K562 (cell line): Measurements from ENCODE around the gene SPACA9. TPM values are rescaled to one million over a fixed set of nuclear protein-coding genes. Genes with fewer than 3 reads are reported as not detected.

ENCODE experiments used
- ATAC-seq: fragments of 200-7000 bp; cut with Tn5 transposase; 3 replicates; pipeline ENCODE4 v1.9.1; 2020; ENCODE audit warnings: moderate library complexity
- BruUV-seq: library from RNA; stranded (reverse); fragments of 400-500 nt; replicated peaks from 2 replicates; lab custom pipeline; 2021; lab: Mats Ljungman, UMichigan
- CTCF ChIA-PET: fragments of 300-600 bp; formaldehyde crosslinking; extraction: SDS; loops from one replicate; lab custom pipeline; 2021; ENCODE audit warnings: low intra/inter-chr PET ratio; lab: Yijun Ruan, JAX
- POLR2A ChIA-PET: fragments of 300-600, 350-650 bp; sonication (Branson Sonifier 250); formaldehyde crosslinking; extraction: SDS; loops from one replicate; lab custom pipeline; 2021; ENCODE audit warnings: antibody characterized with exemption, inconsistent platforms; lab: Yijun Ruan, JAX
- DNase-seq, 4 experiments: peaks; one replicate each; pipeline versions ENCODE4 v3.0.0 to v3.0.0-alpha.2; 2011 to 2018; ENCODE audit warnings: low spot score in 3 of 4, mixed read lengths in 3 of 4; ENCODE audit errors: extremely low read depth in 1 of 4
- FAIRE-seq: peaks from 2 replicates; lab custom pipeline; 2011; peaks lifted over from hg19 to GRCh38; lab: Jason Lieb, UNC
- H2AFZ ChIP-seq: 2 replicates; pipeline ENCODE4 v1.6.0; 2011; ENCODE audit warnings: low read depth, low read length, control low read depth, inconsistent platforms
- H3K27ac ChIP-seq: fragments of 200-600 bp; 3 replicates; pipeline ENCODE4 v1.8.0; 2011; ENCODE audit warnings: low read depth, mild to moderate bottlenecking, control low read depth, inconsistent platforms, low read length, moderate library complexity, mixed read lengths; ENCODE audit errors: extremely low read depth
- H3K27me3 ChIP-seq, 2 experiments: fragments of 300-600 bp in 1 of 2; 2 replicates in 1 of 2; 3 replicates in 1 of 2; pipeline versions ENCODE4 v1.6.0 to v1.8.0; 2011; ENCODE audit warnings: inconsistent platforms in 2 of 2, low read length in 2 of 2, mild to moderate bottlenecking in 1 of 2, mixed read lengths in 1 of 2, moderate library complexity in 1 of 2; ENCODE audit not compliant: control insufficient read depth in 2 of 2, insufficient read depth in 2 of 2
- H3K36me3 ChIP-seq: fragments of 300-600 bp; 3 replicates; pipeline ENCODE4 v1.8.0; 2011; ENCODE audit warnings: mild to moderate bottlenecking, low read length, inconsistent platforms; ENCODE audit not compliant: control insufficient read depth, insufficient read depth
- H3K4me1 ChIP-seq, 2 experiments: fragments of 200-600 bp in 1 of 2; replicated peaks in 1 of 2; 2 replicates in 1 of 2; 3 replicates in 1 of 2; pipeline versions ENCODE4 v1.5.1 to v1.8.0; 2011; ENCODE audit warnings: inconsistent platforms in 2 of 2, low read length in 2 of 2, mild to moderate bottlenecking in 1 of 2, mixed read lengths in 1 of 2, moderate library complexity in 1 of 2; ENCODE audit not compliant: control insufficient read depth in 2 of 2, insufficient read depth in 2 of 2
- H3K4me2 ChIP-seq: 2 replicates; pipeline ENCODE4 v1.6.1; 2011; ENCODE audit warnings: low read length, control low read depth, inconsistent platforms, mixed read lengths; ENCODE audit not compliant: insufficient read depth
- H3K4me3 ChIP-seq: fragments of 200-600 bp; sonication (generic), shearing (Covaris generic); 2 replicates; pipeline ENCODE4 v1.5.1; 2016; ENCODE audit warnings: control low read depth, inconsistent platforms
- H3K79me2 ChIP-seq: fragments of 200-600 bp; 3 replicates; pipeline ENCODE4 v1.8.0; 2011; ENCODE audit warnings: low read length, inconsistent platforms; ENCODE audit not compliant: control insufficient read depth, insufficient read depth
- H3K9ac ChIP-seq, 2 experiments: 2 replicates each; pipeline versions ENCODE4 v1.6.0 to v1.6.1; 2011; ENCODE audit warnings: low read depth in 2 of 2, low read length in 2 of 2, control low read depth in 1 of 2, inconsistent platforms in 1 of 2, mild to moderate bottlenecking in 1 of 2, mixed read lengths in 1 of 2; ENCODE audit not compliant: insufficient read depth in 1 of 2
- H3K9me1 ChIP-seq: one replicate; pipeline ENCODE4 v1.6.0; 2011; ENCODE audit warnings: inconsistent platforms, mild to moderate bottlenecking, low read length, moderate library complexity; ENCODE audit not compliant: control insufficient read depth, insufficient read depth
- H3K9me3 ChIP-seq: replicated peaks from 2 replicates; pipeline ENCODE4 v1.5.1; 2011; ENCODE audit warnings: low read depth, low read length, inconsistent platforms; ENCODE audit not compliant: control insufficient read depth, insufficient read depth
- H4K20me1 ChIP-seq: replicated peaks from 2 replicates; pipeline ENCODE4 v1.6.1; 2011; ENCODE audit warnings: low read length, inconsistent platforms, mixed read lengths; ENCODE audit not compliant: control insufficient read depth, insufficient read depth
- POU5F1 ChIP-seq: fragments of 150-350 bp; IDR thresholded peaks from 2 replicates; pipeline ENCODE4 v1.6.1; 2014; ENCODE audit warnings: borderline replicate concordance, low read length, low read depth, mild to moderate bottlenecking; ENCODE audit not compliant: partially characterized antibody
- ZBTB8A ChIP-seq: fragments of 450-650 bp; IDR thresholded peaks from 2 replicates; pipeline ENCODE4 v1.6.1; 2018; ENCODE audit warnings: mild to moderate bottlenecking, moderate library complexity; ENCODE audit not compliant: partially characterized antibody
- WGBS: fragments of 100-300 bp; shearing (Covaris generic); methylation state at CpG from one replicate; pipeline ENCODE4 v1.1.6; 2016; ENCODE audit warnings: low coverage, mixed read lengths; ENCODE audit not compliant: insufficient coverage; ENCODE audit errors: missing lambda C conversion rate; 5-methylcytosine and 5-hydroxymethylcytosine counted together
- in situ Hi-C: fragments of 300-500 bp; cut with MboI; formaldehyde crosslinking; loops from 4 replicates; pipeline ENCODE4 v1.15.0; 2018; ENCODE audit warnings: inconsistent platforms, mixed read lengths
- intact Hi-C: fragments of 100-400 bp; cut with micrococcal nuclease; formaldehyde crosslinking; loops from 2 replicates; pipeline ENCODE4 v1.14.2; 2022
- polyA plus RNA-seq, 8 experiments: library from polyadenylated mRNA; depleted of rRNA in 4 of 8; stranded (reverse) in 5 of 8; unstranded in 3 of 8; fragments of >200 nt; fragmentation: Nextera tagmentation in 2 of 8; fragmentation: Illumina TruSeq in 1 of 8; extraction: Ambion mirVana in 2 of 8; extraction: Trizol in 1 of 8; gene quantifications; 2 replicates each; pipeline versions ENCODE4 v1.2.1 to v1.2.3, GENCODE V29; 2011 to 2014; ENCODE audit warnings: inconsistent platforms in 1 of 8, missing spikeins in 1 of 8
- total RNA-seq, 7 experiments: library from RNA; depleted of rRNA in 6 of 7; stranded (reverse); fragments of >200 nt in 6 of 7; fragmentation: Illumina TruSeq in 2 of 7; extraction: Trizol in 2 of 7; gene quantifications; 2 replicates each; pipeline versions ENCODE4 v1.2.1 to v1.2.3, GENCODE V29; 2011 to 2021; ENCODE audit warnings: low replicate concordance in 1 of 7
- TF ChIP-seq, protein P1 (sequence below), 2 experiments: fragments of 150-350 bp in 1 of 2; IDR thresholded peaks; 2 replicates each; pipeline ENCODE4 v1.6.1; 2012 to 2016; ENCODE audit warnings: low read depth in 2 of 2, low read length in 2 of 2, mild to moderate bottlenecking in 1 of 2, moderate library complexity in 1 of 2
- TF ChIP-seq, protein P2 (sequence below), 2 experiments: fragments of 450-650 bp; conservative IDR thresholded peaks; 2 replicates each; pipeline ENCODE4 v1.6.1; 2017; ENCODE audit warnings: mild to moderate bottlenecking in 2 of 2, moderate library complexity in 2 of 2

Gene SPACA9
- total and polyA plus RNA-seq, 9 of the 15 experiments (the other 6 are each of a cell fraction or from before 2014, with no cell fraction given): 0.06 to 0.51 (median 0.36) TPM

DNA sequence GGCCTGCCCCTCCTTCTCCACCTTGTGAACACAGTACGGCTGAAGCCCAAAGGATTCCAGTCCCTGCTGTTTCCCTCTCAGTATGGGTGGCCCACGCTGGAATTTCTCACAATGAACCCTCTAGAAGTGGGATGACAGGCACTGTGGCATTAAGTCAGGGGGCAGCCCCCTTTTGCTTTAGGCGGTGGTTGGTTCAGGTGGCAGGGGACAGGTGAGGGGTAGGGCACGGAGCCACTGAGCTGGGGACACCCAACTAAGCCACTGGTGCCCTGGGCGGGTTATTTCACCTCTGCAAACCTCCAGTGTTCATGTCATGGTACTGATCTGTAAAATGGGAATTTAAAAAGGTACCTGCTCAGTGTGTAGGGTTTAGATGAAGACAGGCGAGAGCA lies 7.6 kb downstream of the SPACA9 start:
- in situ Hi-C loops: no loop called here

More for the DNA sequence above, 7.6 kb downstream of the SPACA9 start:
- Histone ChIP-seq H3K27me3 (peaks cover 43 to 68% of the 10 kb centered on the region in 2 experiments), H3K4me2 (no peak overlapping the region), H4K20me1 (peaks cover 3% of the 10 kb centered on the region; the same call in 1 of the 2 replicates), H3K79me2 (no peaks in the 10 kb centered on the region), H2AFZ (no peak overlapping the region), H3K9me3 (no peaks in the 10 kb centered on the region), H3K36me3 (no peaks in the 10 kb centered on the region), H3K9me1 (no peaks in the 10 kb centered on the region), H3K4me1 (peaks cover 0 to 3% of the 10 kb centered on the region in 2 experiments; a peak in 2 of 5 replicates), H3K9ac (no peak overlapping the region), H3K27ac (no peak overlapping the region), H3K4me3 (no peak overlapping the region)
- ATAC-seq: no peak
- CTCF ChIA-PET: no interaction called here
- intact Hi-C loops: no loop called here
- peak; percentile 26 for FAIRE-seq
- no peak for DNase-seq
- no peak for TF ChIP-seq ZBTB8A
- TF ChIP-seq, protein P1, sequence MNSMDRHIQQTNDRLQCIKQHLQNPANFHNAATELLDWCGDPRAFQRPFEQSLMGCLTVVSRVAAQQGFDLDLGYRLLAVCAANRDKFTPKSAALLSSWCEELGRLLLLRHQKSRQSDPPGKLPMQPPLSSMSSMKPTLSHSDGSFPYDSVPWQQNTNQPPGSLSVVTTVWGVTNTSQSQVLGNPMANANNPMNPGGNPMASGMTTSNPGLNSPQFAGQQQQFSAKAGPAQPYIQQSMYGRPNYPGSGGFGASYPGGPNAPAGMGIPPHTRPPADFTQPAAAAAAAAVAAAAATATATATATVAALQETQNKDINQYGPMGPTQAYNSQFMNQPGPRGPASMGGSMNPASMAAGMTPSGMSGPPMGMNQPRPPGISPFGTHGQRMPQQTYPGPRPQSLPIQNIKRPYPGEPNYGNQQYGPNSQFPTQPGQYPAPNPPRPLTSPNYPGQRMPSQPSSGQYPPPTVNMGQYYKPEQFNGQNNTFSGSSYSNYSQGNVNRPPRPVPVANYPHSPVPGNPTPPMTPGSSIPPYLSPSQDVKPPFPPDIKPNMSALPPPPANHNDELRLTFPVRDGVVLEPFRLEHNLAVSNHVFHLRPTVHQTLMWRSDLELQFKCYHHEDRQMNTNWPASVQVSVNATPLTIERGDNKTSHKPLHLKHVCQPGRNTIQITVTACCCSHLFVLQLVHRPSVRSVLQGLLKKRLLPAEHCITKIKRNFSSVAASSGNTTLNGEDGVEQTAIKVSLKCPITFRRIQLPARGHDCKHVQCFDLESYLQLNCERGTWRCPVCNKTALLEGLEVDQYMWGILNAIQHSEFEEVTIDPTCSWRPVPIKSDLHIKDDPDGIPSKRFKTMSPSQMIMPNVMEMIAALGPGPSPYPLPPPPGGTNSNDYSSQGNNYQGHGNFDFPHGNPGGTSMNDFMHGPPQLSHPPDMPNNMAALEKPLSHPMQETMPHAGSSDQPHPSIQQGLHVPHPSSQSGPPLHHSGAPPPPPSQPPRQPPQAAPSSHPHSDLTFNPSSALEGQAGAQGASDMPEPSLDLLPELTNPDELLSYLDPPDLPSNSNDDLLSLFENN (IDR thresholded peaks at IDR 0.05; ENCODE audit: low read depth in 2 of 2, low read length in 2 of 2): no peak
- TF ChIP-seq POU5F1: no peak
- TF ChIP-seq, protein P2, sequence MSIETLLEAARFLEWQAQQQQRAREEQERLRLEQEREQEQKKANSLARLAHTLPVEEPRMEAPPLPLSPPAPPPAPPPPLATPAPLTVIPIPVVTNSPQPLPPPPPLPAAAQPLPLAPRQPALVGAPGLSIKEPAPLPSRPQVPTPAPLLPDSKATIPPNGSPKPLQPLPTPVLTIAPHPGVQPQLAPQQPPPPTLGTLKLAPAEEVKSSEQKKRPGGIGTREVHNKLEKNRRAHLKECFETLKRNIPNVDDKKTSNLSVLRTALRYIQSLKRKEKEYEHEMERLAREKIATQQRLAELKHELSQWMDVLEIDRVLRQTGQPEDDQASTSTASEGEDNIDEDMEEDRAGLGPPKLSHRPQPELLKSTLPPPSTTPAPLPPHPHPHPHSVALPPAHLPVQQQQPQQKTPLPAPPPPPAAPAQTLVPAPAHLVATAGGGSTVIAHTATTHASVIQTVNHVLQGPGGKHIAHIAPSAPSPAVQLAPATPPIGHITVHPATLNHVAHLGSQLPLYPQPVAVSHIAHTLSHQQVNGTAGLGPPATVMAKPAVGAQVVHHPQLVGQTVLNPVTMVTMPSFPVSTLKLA (conservative IDR thresholded peaks at IDR 0.05): no peak
- 7% methylated on average over 6 of the region's 6 CpGs for WGBS
- POLR2A ChIA-PET: interaction anchor here (1.0 to 1.1 kb wide), 2 partner anchors 9 to 12 kb away, joined by 4 to 5 read pairs; no protein-coding TSS in a partner anchor
- no TSS peak for BruUV-seq
